Endothelial cell of umbilical vein (primary cell): ENCODE results near the gene IGFBP6. TPM values are rescaled to one million over a fixed set of nuclear protein-coding genes. Genes with fewer than 3 reads are reported as not detected.

Source experiments
- BruUV-seq: library from RNA; stranded (reverse); fragments of 400-500 nt; replicated peaks from 2 replicates; lab custom pipeline; 2021; lab: Mats Ljungman, UMichigan
- CTCF ChIA-PET: fragments of 300-600, 350-600 bp; sonication (Branson Sonifier 250); formaldehyde crosslinking; loops from one replicate; lab custom pipeline; 2021; ENCODE audit warnings: antibody characterized with exemption, inconsistent platforms; lab: Charles Lee
- POLR2A ChIA-PET: fragments of 300-600, 350-600 bp; sonication (Branson Sonifier 250); formaldehyde crosslinking; loops from one replicate; lab custom pipeline; 2021; ENCODE audit warnings: antibody characterized with exemption, inconsistent platforms; lab: Charles Lee
- DNase-seq: peaks from one replicate; pipeline ENCODE4 v3.0.0-alpha.2; 2011; ENCODE audit warnings: low read depth, low spot score
- FAIRE-seq: peaks from 2 replicates; lab custom pipeline; 2011; peaks lifted over from hg19 to GRCh38; lab: Jason Lieb, UNC
- H2AFZ ChIP-seq: 2 replicates; pipeline ENCODE4 v1.6.0; 2012; ENCODE audit warnings: low read depth, low read length, control low read depth, inconsistent platforms
- H3K27ac ChIP-seq: 2 replicates; pipeline ENCODE4 v1.5.1; 2011; ENCODE audit warnings: low read depth, mild to moderate bottlenecking, control low read depth, low read length, moderate library complexity; ENCODE audit not compliant: insufficient read depth
- H3K27me3 ChIP-seq, 2 experiments: 2 replicates each; pipeline versions ENCODE4 v1.6.0 to v1.6.1; 2011; ENCODE audit warnings: low read length in 2 of 2, mixed read lengths in 1 of 2; ENCODE audit not compliant: control insufficient read depth in 2 of 2, insufficient read depth in 2 of 2
- H3K36me3 ChIP-seq, 2 experiments: 2 replicates in 1 of 2; 3 replicates in 1 of 2; pipeline ENCODE4 v1.5.1; 2011; ENCODE audit warnings: low read length in 2 of 2, mild to moderate bottlenecking in 1 of 2, moderate library complexity in 1 of 2; ENCODE audit not compliant: control insufficient read depth in 2 of 2, insufficient read depth in 2 of 2; ENCODE audit errors: extremely low read depth in 1 of 2
- H3K4me1 ChIP-seq: 3 replicates; pipeline ENCODE4 v1.5.1; 2011; ENCODE audit warnings: mild to moderate bottlenecking, low read length; ENCODE audit not compliant: control insufficient read depth, insufficient read depth; ENCODE audit errors: extremely low read depth
- H3K4me2 ChIP-seq: 2 replicates; pipeline ENCODE4 v1.6.1; 2011; ENCODE audit warnings: low read length, control low read depth, mixed read lengths; ENCODE audit not compliant: insufficient read depth
- H3K4me3 ChIP-seq, 3 experiments: fragments of 200-600 bp in 1 of 3; sonication (generic), shearing (Covaris generic) in 1 of 3; replicated peaks in 1 of 3; 2 replicates each; pipeline ENCODE4 v1.5.1; 2011 to 2016; ENCODE audit warnings: control low read depth in 3 of 3, low read length in 3 of 3, mild to moderate bottlenecking in 2 of 3, inconsistent platforms in 1 of 3, low read depth in 1 of 3, moderate library complexity in 1 of 3; ENCODE audit not compliant: insufficient read depth in 1 of 3
- H3K79me2 ChIP-seq: 2 replicates; pipeline ENCODE4 v1.6.0; 2012; ENCODE audit warnings: low read length, inconsistent platforms; ENCODE audit not compliant: control insufficient read depth, insufficient read depth
- H3K9ac ChIP-seq: replicated peaks from 2 replicates; pipeline ENCODE3; 2011; ENCODE audit warnings: low read length, control low read depth; ENCODE audit not compliant: insufficient read depth; ENCODE audit errors: extremely low read depth
- H3K9me1 ChIP-seq: replicated peaks from 3 replicates; pipeline ENCODE4 v1.6.0; 2011; ENCODE audit warnings: mild to moderate bottlenecking, low read length; ENCODE audit not compliant: control insufficient read depth, insufficient read depth; ENCODE audit errors: extremely low read depth
- H3K9me3 ChIP-seq: replicated peaks from 2 replicates; pipeline ENCODE4 v1.5.1; 2012; ENCODE audit warnings: low read length, inconsistent platforms; ENCODE audit not compliant: control insufficient read depth, insufficient read depth
- H4K20me1 ChIP-seq: replicated peaks from 2 replicates; pipeline ENCODE3; 2011; ENCODE audit warnings: mild to moderate bottlenecking, low read length; ENCODE audit not compliant: control insufficient read depth, insufficient read depth; ENCODE audit errors: extremely low read depth
- CTCF ChIP-seq, 2 donors: IDR thresholded peaks; 1 replicate in 1 of 2; 2 replicates in 1 of 2; pipeline ENCODE4 v1.5.1; 2011; ENCODE audit warnings: low read length in 2 of 2, mild to moderate bottlenecking in 2 of 2, moderate library complexity in 2 of 2, control low read depth in 1 of 2, inconsistent platforms in 1 of 2, low read depth in 1 of 2; ENCODE audit not compliant: insufficient read depth in 1 of 2; ENCODE audit errors: extremely low read depth in 1 of 2
- EZH2 ChIP-seq: IDR thresholded peaks from 2 replicates; pipeline ENCODE4 v1.6.1; 2012; ENCODE audit warnings: borderline replicate concordance, low read depth, mild to moderate bottlenecking, moderate library complexity, low read length, inconsistent platforms; ENCODE audit not compliant: severe bottlenecking
- FOS ChIP-seq: IDR thresholded peaks from 2 replicates; pipeline ENCODE4 v1.6.1; 2011; ENCODE audit warnings: mild to moderate bottlenecking, low read length, moderate library complexity, borderline replicate concordance; ENCODE audit not compliant: insufficient read depth
- GATA2 ChIP-seq: IDR thresholded peaks from 2 replicates; pipeline ENCODE4 v1.7.0; 2011; ENCODE audit warnings: low read depth, mild to moderate bottlenecking, moderate library complexity, mixed read lengths, low read length; ENCODE audit not compliant: insufficient read length, insufficient read depth
- JUN ChIP-seq: IDR thresholded peaks from 2 replicates; pipeline ENCODE4 v1.6.1; 2011; ENCODE audit warnings: borderline replicate concordance, low read depth; ENCODE audit not compliant: insufficient read length, insufficient read depth
- MAX ChIP-seq: IDR thresholded peaks from 2 replicates; pipeline ENCODE4 v1.6.1; 2011; ENCODE audit not compliant: insufficient read depth, insufficient read length
- MYC ChIP-seq: IDR thresholded peaks from one replicate; pipeline ENCODE4 v1.6.1; 2011; ENCODE audit warnings: mild to moderate bottlenecking, low read depth, low read length
- POLR2A ChIP-seq: IDR thresholded peaks from 2 replicates; pipeline ENCODE4 v1.6.1; 2012; ENCODE audit warnings: low read depth, mild to moderate bottlenecking, control low read depth, low read length
- POLR2AphosphoS5 ChIP-seq: IDR thresholded peaks from 2 replicates; pipeline ENCODE4 v1.6.1; 2012; ENCODE audit warnings: low read depth, mild to moderate bottlenecking, control low read depth, low read length, moderate library complexity; ENCODE audit not compliant: insufficient read depth
- dilution Hi-C: fragments of 300-500 bp; cut with MboI; formaldehyde crosslinking; loops from one replicate; pipeline ENCODE4 v1.15.0; 2019; ENCODE audit warnings: low sequenced_read_pairs; ENCODE audit not compliant: extremely low pct_ligation_motif_present
- intact Hi-C: fragments of 100-400 bp; cut with micrococcal nuclease; formaldehyde crosslinking; loops from one replicate; pipeline ENCODE4 v1.10.0; 2022
- polyA plus RNA-seq, 4 experiments: library from polyadenylated mRNA; depleted of rRNA in 3 of 4; stranded (reverse) in 3 of 4; unstranded in 1 of 4; fragments of >200 nt; gene quantifications; 2 replicates each; pipeline versions ENCODE4 v1.2.1 to v1.2.3, GENCODE V29; 2011 to 2012; ENCODE audit warnings: missing spikeins in 1 of 4
- total RNA-seq: library from RNA; stranded (reverse); gene quantifications from 2 replicates; pipeline ENCODE4 v1.2.3, GENCODE V29; 2021

Gene IGFBP6
- total and polyA plus RNA-seq, 2 donors (not counting 3 experiments of a cell fraction or from before 2014, with no cell fraction given), result 14.1 to 18.2 TPM

GRCh38 chr12:53113136-53113705 lies 15.8 kb downstream of the IGFBP6 start:
- Histone ChIP-seq H3K9ac (no peak overlapping the region), H3K9me3 (no peaks in the 10 kb centered on the region), H3K9me1 (no peaks in the 10 kb centered on the region), H3K4me2 (no peak overlapping the region), H4K20me1 (no peaks in the 10 kb centered on the region), H3K4me3 (no peak overlapping the region), H2AFZ (no peak overlapping the region), H3K27me3 (no peaks in the 10 kb centered on the region), H3K36me3 (no peaks in the 10 kb centered on the region), H3K4me1 (no peaks in the 10 kb centered on the region), H3K27ac (no peak overlapping the region), H3K79me2 (no peaks in the 10 kb centered on the region)
- ChIA-PET CTCF (interaction anchor here (1.0 kb wide), 1 partner anchor 46 kb away, joined by 3 read pairs; no protein-coding TSS in a partner anchor), POLR2A (interaction anchor here (0.5 kb wide), 1 partner anchor 71 kb away, joined by 3 read pairs; no protein-coding TSS in a partner anchor)
- dilution Hi-C loops, result no loop called here
- intact Hi-C loops, result no loop called here
- no peak for TF ChIP-seq MAX
- TF ChIP-seq JUN, result no peak
- TF ChIP-seq POLR2A, result no peak
- no peak for TF ChIP-seq GATA2
- TF ChIP-seq EZH2, result no peak
- TF ChIP-seq FOS, result no peak
- TF ChIP-seq POLR2AphosphoS5, result no peak
- TF ChIP-seq CTCF (IDR thresholded peaks at IDR 0.05; ENCODE audit: extremely low read depth in 1 of 2, insufficient read depth in 1 of 2, low read depth in 1 of 2, low read length in 2 of 2), result no peak
- no peak for TF ChIP-seq MYC
- FAIRE-seq (no peak), DNase-seq (no peak)
- BruUV-seq, result no TSS peak
